HCT116 (cell line): ENCODE measurements around the gene ZNF433. TPM values are rescaled to one million over a fixed set of nuclear protein-coding genes. Genes with fewer than 3 reads are reported as not detected.

ENCODE experiments used
- ATAC-seq: fragments of 200-7000 bp; cut with Tn5 transposase; 2 replicates; pipeline ENCODE4 v1.9.1; 2020; ENCODE audit warnings: mild to moderate bottlenecking, moderate library complexity
- BruUV-seq: library from RNA; stranded (reverse); fragments of 400-500 nt; replicated peaks from 2 replicates; lab custom pipeline; 2021; lab: Mats Ljungman, UMichigan
- CTCF ChIA-PET: fragments of 300-600 bp; sonication (Branson Sonifier 250); formaldehyde crosslinking; loops from one replicate; lab custom pipeline; 2021; ENCODE audit warnings: antibody characterized with exemption; lab: Charles Lee
- POLR2A ChIA-PET: fragments of 300-600, 350-600 bp; sonication (Branson Sonifier 250); formaldehyde crosslinking; loops from one replicate; lab custom pipeline; 2021; ENCODE audit warnings: antibody characterized with exemption; lab: Charles Lee
- RAD21 ChIA-PET, 2 experiments: fragments of 300-600 bp; sonication (Branson Sonifier 250); formaldehyde crosslinking; loops; one replicate each; lab custom pipeline; 2023; ENCODE audit warnings: low total read pairs in 2 of 2; ENCODE audit not compliant: uncharacterized antibody in 2 of 2, unreplicated experiment in 2 of 2, low non-redundant PET in 1 of 2; lab: Charles Lee
- DNase-seq: peaks from one replicate; pipeline ENCODE4 v3.0.0-alpha.2; 2010; ENCODE audit warnings: low read depth, low spot score
- H2AFZ ChIP-seq: fragments of 200-600 bp; shearing (Covaris generic), sonication (generic); 2 replicates; pipeline ENCODE4 v1.6.1; 2017; ENCODE audit warnings: low read depth, mixed run types, mixed read lengths, antibody characterized with exemption, low read length; ENCODE audit not compliant: poor library complexity, severe bottlenecking
- H3K27ac ChIP-seq: 2 replicates; pipeline ENCODE4 v1.5.1; 2012; ENCODE audit warnings: low read depth, low read length
- H3K27me3 ChIP-seq: fragments of 200-600 bp; sonication (generic); 2 replicates; pipeline ENCODE4 v1.6.1; 2016; ENCODE audit warnings: mixed run types, low read length, mixed read lengths; ENCODE audit not compliant: insufficient read depth
- H3K36me3 ChIP-seq, 2 experiments: fragments of 200-500 bp in 1 of 2; fragments of 200-600 bp in 1 of 2; sonication (Bioruptor generic) in 1 of 2; sonication (generic) in 1 of 2; 2 replicates each; pipeline versions ENCODE4 v1.5.1 to v1.6.1; 2014 to 2016; ENCODE audit warnings: low read length in 2 of 2, inconsistent platforms in 1 of 2, mixed read lengths in 1 of 2, mixed run types in 1 of 2; ENCODE audit not compliant: insufficient read depth in 2 of 2, control insufficient read depth in 1 of 2
- H3K4me1 ChIP-seq, 2 experiments: fragments of 200-600 bp in 1 of 2; sonication (generic) in 1 of 2; 2 replicates each; pipeline versions ENCODE4 v1.5.1 to v1.6.1; 2012 to 2017; ENCODE audit warnings: low read length in 2 of 2, inconsistent platforms in 1 of 2, mild to moderate bottlenecking in 1 of 2, mixed read lengths in 1 of 2, mixed run types in 1 of 2, moderate library complexity in 1 of 2; ENCODE audit not compliant: insufficient read depth in 2 of 2, control insufficient read depth in 1 of 2
- H3K4me2 ChIP-seq: fragments of 200-600 bp; sonication (generic); 2 replicates; pipeline ENCODE4 v1.6.1; 2017; ENCODE audit warnings: mixed run types, low read length, mixed read lengths
- H3K4me3 ChIP-seq, 2 experiments: fragments of 200-600 bp in 1 of 2; sonication (generic) in 1 of 2; replicated peaks in 1 of 2; 2 replicates each; pipeline ENCODE4 v1.5.1; 2011 to 2016; ENCODE audit warnings: low read length in 2 of 2, control low read depth in 1 of 2, low read depth in 1 of 2, mild to moderate bottlenecking in 1 of 2, mixed read lengths in 1 of 2, mixed run types in 1 of 2
- H3K79me2 ChIP-seq: fragments of 200-600 bp; sonication (generic); 2 replicates; pipeline ENCODE4 v1.6.1; 2017; ENCODE audit warnings: mild to moderate bottlenecking, mixed run types, low read length, moderate library complexity, mixed read lengths; ENCODE audit not compliant: insufficient read depth
- H3K9ac ChIP-seq: fragments of 200-600 bp; sonication (generic); 2 replicates; pipeline ENCODE4 v1.6.1; 2016; ENCODE audit warnings: low read length, mixed read lengths
- H3K9me2 ChIP-seq: fragments of 200-600 bp; sonication (generic), shearing (Covaris generic); 2 replicates; pipeline ENCODE4 v1.6.1; 2017; ENCODE audit warnings: mixed run types, mild to moderate bottlenecking, moderate library complexity; ENCODE audit not compliant: insufficient read depth
- H3K9me3 ChIP-seq, 2 experiments: fragments of 200-500 bp in 1 of 2; fragments of 200-600 bp in 1 of 2; sonication (Bioruptor generic) in 1 of 2; sonication (generic) in 1 of 2; 2 replicates each; pipeline ENCODE4 v1.6.1; 2014 to 2017; ENCODE audit warnings: low read length in 2 of 2, mixed read lengths in 2 of 2, inconsistent platforms in 1 of 2, low read depth in 1 of 2, mild to moderate bottlenecking in 1 of 2, mixed run types in 1 of 2, moderate library complexity in 1 of 2; ENCODE audit not compliant: control insufficient read depth in 1 of 2, insufficient read depth in 1 of 2
- H4K20me1 ChIP-seq: fragments of 200-600 bp; sonication (generic), shearing (Covaris generic); 2 replicates; pipeline ENCODE4 v1.6.1; 2017; ENCODE audit warnings: mixed run types, mild to moderate bottlenecking, moderate library complexity; ENCODE audit not compliant: insufficient read depth
- ATF3 ChIP-seq: IDR thresholded peaks from 2 replicates; pipeline ENCODE4 v1.6.1; 2012
- CBX3 ChIP-seq: IDR thresholded peaks from 2 replicates; pipeline ENCODE4 v1.6.1; 2012; ENCODE audit warnings: low read depth
- CEBPB ChIP-seq: IDR thresholded peaks from 2 replicates; pipeline ENCODE4 v1.6.1; 2012; ENCODE audit warnings: low read depth
- ELF1 ChIP-seq: IDR thresholded peaks from 2 replicates; pipeline ENCODE4 v1.6.1; 2012; ENCODE audit warnings: low read depth, borderline replicate concordance
- EZH2phosphoT487 ChIP-seq: fragments of 200-600 bp; IDR thresholded peaks from 2 replicates; pipeline ENCODE4 v1.6.1; 2018; ENCODE audit warnings: antibody characterized with exemption, borderline replicate concordance
- POLR2A ChIP-seq: IDR thresholded peaks from 2 replicates; pipeline ENCODE4 v1.7.0; 2011; ENCODE audit warnings: borderline replicate concordance; ENCODE audit not compliant: insufficient read depth, insufficient read length; ENCODE audit errors: extremely low read depth
- RAD21 ChIP-seq: IDR thresholded peaks from 2 replicates; pipeline ENCODE4 v1.6.1; 2012; ENCODE audit warnings: low read depth, mild to moderate bottlenecking
- REST ChIP-seq: IDR thresholded peaks from 2 replicates; pipeline ENCODE4 v1.6.1; 2012; ENCODE audit warnings: low read depth
- SIN3A ChIP-seq: IDR thresholded peaks from 2 replicates; pipeline ENCODE4 v1.6.1; 2012; ENCODE audit warnings: low read depth
- SRF ChIP-seq: IDR thresholded peaks from 2 replicates; pipeline ENCODE4 v1.6.1; 2012; ENCODE audit warnings: low read depth
- ZFX ChIP-seq: fragments of 450-650 bp; IDR thresholded peaks from 2 replicates; pipeline ENCODE4 v1.6.1; 2017
- ZNF274 ChIP-seq: fragments of 200-500 bp; sonication (Bioruptor generic); IDR thresholded peaks from 2 replicates; pipeline ENCODE4 v1.6.1; 2014; ENCODE audit warnings: mild to moderate bottlenecking, low read depth, low read length, inconsistent platforms
- intact Hi-C: fragments of 100-400 bp; cut with micrococcal nuclease; formaldehyde crosslinking; loops from 2 replicates; pipeline ENCODE4 v1.10.0; 2022
- total RNA-seq: library from RNA; stranded (reverse); gene quantifications from one replicate; pipeline ENCODE4 v1.2.1, GENCODE V29; 2021; ENCODE audit not compliant: unreplicated experiment

ZNF433 gene
- total RNA-seq, 1 experiment from 2014 or later = not detected

GRCh38 chr19:12077375-12077774, 41.9 kb upstream of the ZNF433 start:
- no peak overlapping the region for H2AFZ ChIP-seq
- intact Hi-C loops = no loop called here
- H3K27ac ChIP-seq = no peak overlapping the region
- TF ChIP-seq SIN3A (no peak), REST (no peak), EZH2phosphoT487 (no peak), SRF (no peak), ELF1 (no peak), POLR2A (no peak), ATF3 (no peak), ZFX (no peak), CEBPB (no peak), RAD21 (no peak), ZNF274 (no peak; the same call in 1 of the 2 replicates), CBX3 (no peak)
- H3K4me1 ChIP-seq = no peaks in the 10 kb centered on the region
- H3K79me2 ChIP-seq = no peaks in the 10 kb centered on the region
- ATAC-seq (no peak), DNase-seq (no peak)
- no TSS peak for BruUV-seq
- H3K36me3 ChIP-seq = no peaks in the 10 kb centered on the region
- peaks cover 24 to 31% of the 10 kb centered on the region in 2 experiments; a peak in 2 of 4 replicates for H3K9me3 ChIP-seq
- H3K4me3 ChIP-seq = no peak overlapping the region
- no peaks in the 10 kb centered on the region for H4K20me1 ChIP-seq
- CTCF ChIA-PET = no interaction called here
- POLR2A ChIA-PET = no interaction called here
- no peak overlapping the region for H3K4me2 ChIP-seq
- RAD21 ChIA-PET = interaction anchor here in 1 of 2 experiments (0.5 kb wide), 1 partner anchor 255 kb away, joined by 3 read pairs; no protein-coding TSS in a partner anchor
- no peak overlapping the region for H3K9ac ChIP-seq
- no peaks in the 10 kb centered on the region for H3K9me2 ChIP-seq
- no peaks in the 10 kb centered on the region for H3K27me3 ChIP-seq
